Measurements from ENCODE around the gene CELF4.

The CELF4 gene

DNA sequence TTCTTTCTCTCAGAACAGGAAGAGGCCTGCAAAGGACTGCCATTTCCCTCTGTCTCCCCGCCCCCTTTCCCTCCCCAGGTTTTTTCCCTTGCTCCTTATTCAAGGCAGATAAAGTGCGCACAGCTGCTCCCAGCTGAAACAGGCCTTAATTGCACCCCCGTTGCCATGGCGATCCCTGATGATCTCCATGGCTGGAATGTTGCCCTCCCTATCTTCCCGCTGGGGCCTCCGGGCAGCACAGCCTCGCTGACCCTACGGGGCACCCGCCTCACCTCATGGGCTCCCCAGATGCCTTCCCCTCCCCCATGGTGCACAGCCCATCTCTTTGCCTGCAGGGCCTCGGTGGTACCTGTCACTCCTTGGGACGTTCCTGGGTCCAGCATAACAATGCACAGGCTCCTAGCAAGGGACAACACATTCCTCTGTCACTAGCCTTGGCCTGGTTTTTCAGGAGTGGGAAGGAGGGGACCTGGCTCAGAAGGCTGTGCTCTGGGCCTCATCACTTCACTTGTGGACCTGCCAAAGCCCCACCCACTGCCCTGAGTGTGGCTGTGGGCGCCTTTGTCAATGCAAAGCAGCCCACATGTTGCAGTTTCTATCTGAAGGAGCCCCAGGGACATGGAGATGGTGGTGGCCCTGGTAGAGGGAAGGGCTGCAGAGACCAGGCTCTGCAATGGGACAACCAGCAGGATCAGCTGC lies 115.0 kb downstream of the CELF4 start:
- Histone ChIP-seq H3K27me3 (ENCODE audit: low read length) (no peaks in the 10 kb centered on the region), H3K4me2 (ENCODE audit: low read depth, low read length, poor library complexity, severe bottlenecking) (no peak overlapping the region), H3K9me3 (ENCODE audit: insufficient read depth, low read length) (no peaks in the 10 kb centered on the region), H4K20me1 (ENCODE audit: low read depth, low read length) (no peaks in the 10 kb centered on the region), H3K36me3 (ENCODE audit: low read length) (no peaks in the 10 kb centered on the region), H3K9me2 (replicated peaks; ENCODE audit: insufficient read depth, low read length) (no peaks in the 10 kb centered on the region), H3K9ac (ENCODE audit: low read length) (no peak overlapping the region), H3K79me2 (ENCODE audit: insufficient read depth, low read length) (no peaks in the 10 kb centered on the region), H3F3A (ENCODE audit: insufficient read depth) (no peaks in the 10 kb centered on the region), H3K4me3 (ENCODE audit: insufficient read depth, low read length, poor library complexity, severe bottlenecking) (no peak overlapping the region), H3K27ac (ENCODE audit: low read depth, low read length) (no peak overlapping the region), H2AFZ (ENCODE audit: low read depth, low read length, severe bottlenecking) (no peak overlapping the region)
- no peak for TF ChIP-seq EZH2phosphoT487 (conservative IDR thresholded peaks at IDR 0.05; ENCODE audit: low read length)
- TF ChIP-seq, protein P1, sequence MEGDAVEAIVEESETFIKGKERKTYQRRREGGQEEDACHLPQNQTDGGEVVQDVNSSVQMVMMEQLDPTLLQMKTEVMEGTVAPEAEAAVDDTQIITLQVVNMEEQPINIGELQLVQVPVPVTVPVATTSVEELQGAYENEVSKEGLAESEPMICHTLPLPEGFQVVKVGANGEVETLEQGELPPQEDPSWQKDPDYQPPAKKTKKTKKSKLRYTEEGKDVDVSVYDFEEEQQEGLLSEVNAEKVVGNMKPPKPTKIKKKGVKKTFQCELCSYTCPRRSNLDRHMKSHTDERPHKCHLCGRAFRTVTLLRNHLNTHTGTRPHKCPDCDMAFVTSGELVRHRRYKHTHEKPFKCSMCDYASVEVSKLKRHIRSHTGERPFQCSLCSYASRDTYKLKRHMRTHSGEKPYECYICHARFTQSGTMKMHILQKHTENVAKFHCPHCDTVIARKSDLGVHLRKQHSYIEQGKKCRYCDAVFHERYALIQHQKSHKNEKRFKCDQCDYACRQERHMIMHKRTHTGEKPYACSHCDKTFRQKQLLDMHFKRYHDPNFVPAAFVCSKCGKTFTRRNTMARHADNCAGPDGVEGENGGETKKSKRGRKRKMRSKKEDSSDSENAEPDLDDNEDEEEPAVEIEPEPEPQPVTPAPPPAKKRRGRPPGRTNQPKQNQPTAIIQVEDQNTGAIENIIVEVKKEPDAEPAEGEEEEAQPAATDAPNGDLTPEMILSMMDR (IDR thresholded peaks at IDR 0.05; ENCODE audit: insufficient read depth, low read length, poor library complexity, severe bottlenecking): no peak

DNA sequence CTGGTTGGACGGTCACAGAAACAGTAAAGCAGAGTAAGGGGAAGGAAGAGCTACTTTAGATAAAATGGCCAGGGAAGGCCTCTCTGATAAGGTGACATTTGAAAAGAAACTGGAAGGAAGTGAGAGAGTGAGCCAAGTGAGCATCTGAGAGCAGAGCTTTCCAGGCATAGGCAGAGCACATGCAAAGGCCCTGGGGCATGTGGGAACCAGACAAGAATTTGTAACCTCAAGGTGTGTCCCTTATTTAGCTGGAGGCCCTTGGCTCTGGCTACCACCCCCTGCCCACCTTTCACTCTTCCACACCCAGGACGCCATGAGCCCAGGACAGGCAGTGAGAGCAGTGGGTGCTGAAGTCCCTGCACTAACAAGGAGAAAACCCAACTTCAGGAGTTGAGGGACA lies 116.0 kb downstream of the CELF4 start:
- Histone ChIP-seq H3K9ac (ENCODE audit: low read length) (no peak overlapping the region), H2AFZ (ENCODE audit: low read depth, low read length, severe bottlenecking) (no peak overlapping the region), H3K9me3 (ENCODE audit: insufficient read depth, low read length) (no peaks in the 10 kb centered on the region), H4K20me1 (ENCODE audit: low read depth, low read length) (no peaks in the 10 kb centered on the region), H3K27ac (ENCODE audit: low read depth, low read length) (no peak overlapping the region), H3K4me3 (ENCODE audit: insufficient read depth, low read length, poor library complexity, severe bottlenecking) (no peak overlapping the region), H3K9me2 (replicated peaks; ENCODE audit: insufficient read depth, low read length) (no peaks in the 10 kb centered on the region), H3K27me3 (ENCODE audit: low read length) (no peaks in the 10 kb centered on the region), H3F3A (ENCODE audit: insufficient read depth) (no peaks in the 10 kb centered on the region), H3K4me2 (ENCODE audit: low read depth, low read length, poor library complexity, severe bottlenecking) (no peak overlapping the region), H3K79me2 (ENCODE audit: insufficient read depth, low read length) (no peaks in the 10 kb centered on the region), H3K36me3 (ENCODE audit: low read length) (no peaks in the 10 kb centered on the region)
- TF ChIP-seq EZH2phosphoT487 (conservative IDR thresholded peaks at IDR 0.05; ENCODE audit: low read length): no peak
- TF ChIP-seq, protein P1 (IDR thresholded peaks at IDR 0.05; ENCODE audit: insufficient read depth, low read length, poor library complexity, severe bottlenecking): no peak

DNA sequence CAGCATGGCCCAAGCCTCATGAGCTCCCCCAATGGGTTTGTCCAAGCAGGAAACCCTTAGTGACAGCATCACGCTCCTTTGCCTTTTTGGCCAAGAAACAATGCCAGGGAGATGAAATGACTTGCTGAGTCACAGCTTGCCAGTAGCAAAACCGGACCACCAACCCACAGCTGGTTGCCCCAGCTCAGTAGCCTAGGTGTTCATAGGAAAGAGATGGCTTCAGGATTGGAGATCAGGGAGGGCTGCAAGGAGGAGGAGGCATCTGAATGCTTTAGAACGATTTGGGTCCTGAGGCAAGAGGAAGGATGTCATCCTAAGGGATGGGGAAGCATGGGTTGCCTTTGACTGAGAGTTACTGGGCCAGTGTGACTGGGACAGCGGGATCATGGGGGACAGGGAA lies 116.7 kb downstream of the CELF4 start:
- H3F3A ChIP-seq (ENCODE audit: insufficient read depth): no peaks in the 10 kb centered on the region
- H3K36me3 ChIP-seq (ENCODE audit: low read length): no peaks in the 10 kb centered on the region
- H3K9ac ChIP-seq (ENCODE audit: low read length): no peak overlapping the region
- H3K4me2 ChIP-seq (ENCODE audit: low read depth, low read length, poor library complexity, severe bottlenecking): no peak overlapping the region
- H3K9me2 ChIP-seq (replicated peaks; ENCODE audit: insufficient read depth, low read length): no peaks in the 10 kb centered on the region
- H3K27ac ChIP-seq (ENCODE audit: low read depth, low read length): no peak overlapping the region
- H4K20me1 ChIP-seq (ENCODE audit: low read depth, low read length): no peaks in the 10 kb centered on the region
- no peaks in the 10 kb centered on the region for H3K27me3 ChIP-seq (ENCODE audit: low read length)
- TF ChIP-seq, protein P1 (IDR thresholded peaks at IDR 0.05; ENCODE audit: insufficient read depth, low read length, poor library complexity, severe bottlenecking): no peak
- no peak for TF ChIP-seq EZH2phosphoT487 (conservative IDR thresholded peaks at IDR 0.05; ENCODE audit: low read length)
- H3K4me3 ChIP-seq (ENCODE audit: insufficient read depth, low read length, poor library complexity, severe bottlenecking): no peak overlapping the region
- H3K9me3 ChIP-seq (ENCODE audit: insufficient read depth, low read length): no peaks in the 10 kb centered on the region
- no peak overlapping the region for H2AFZ ChIP-seq (ENCODE audit: low read depth, low read length, severe bottlenecking)
- no peaks in the 10 kb centered on the region for H3K79me2 ChIP-seq (ENCODE audit: insufficient read depth, low read length)
